ENCODE data around the gene CDK15.

DNA sequence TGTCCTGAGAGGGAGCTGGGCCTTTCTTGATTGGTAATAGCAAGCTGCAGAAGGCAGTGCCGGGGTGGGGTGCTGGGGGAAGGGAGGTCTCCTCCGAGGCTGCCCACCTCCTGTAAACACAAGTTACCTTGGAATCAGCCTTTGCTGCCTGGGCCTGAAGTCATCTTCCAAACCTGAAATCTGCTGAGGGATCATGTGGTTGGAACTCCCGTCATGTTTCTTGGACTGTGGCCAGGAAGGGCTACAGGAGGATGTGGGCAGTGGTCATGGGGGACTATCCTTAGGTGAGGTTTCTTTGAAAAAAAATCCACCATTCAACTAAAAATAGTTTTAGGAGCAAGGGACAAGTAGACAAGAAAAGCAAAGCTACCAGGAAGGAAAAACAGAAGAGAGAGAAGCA is 74.2 kb downstream of the CDK15 start:
- TF ChIP-seq, protein P1, sequence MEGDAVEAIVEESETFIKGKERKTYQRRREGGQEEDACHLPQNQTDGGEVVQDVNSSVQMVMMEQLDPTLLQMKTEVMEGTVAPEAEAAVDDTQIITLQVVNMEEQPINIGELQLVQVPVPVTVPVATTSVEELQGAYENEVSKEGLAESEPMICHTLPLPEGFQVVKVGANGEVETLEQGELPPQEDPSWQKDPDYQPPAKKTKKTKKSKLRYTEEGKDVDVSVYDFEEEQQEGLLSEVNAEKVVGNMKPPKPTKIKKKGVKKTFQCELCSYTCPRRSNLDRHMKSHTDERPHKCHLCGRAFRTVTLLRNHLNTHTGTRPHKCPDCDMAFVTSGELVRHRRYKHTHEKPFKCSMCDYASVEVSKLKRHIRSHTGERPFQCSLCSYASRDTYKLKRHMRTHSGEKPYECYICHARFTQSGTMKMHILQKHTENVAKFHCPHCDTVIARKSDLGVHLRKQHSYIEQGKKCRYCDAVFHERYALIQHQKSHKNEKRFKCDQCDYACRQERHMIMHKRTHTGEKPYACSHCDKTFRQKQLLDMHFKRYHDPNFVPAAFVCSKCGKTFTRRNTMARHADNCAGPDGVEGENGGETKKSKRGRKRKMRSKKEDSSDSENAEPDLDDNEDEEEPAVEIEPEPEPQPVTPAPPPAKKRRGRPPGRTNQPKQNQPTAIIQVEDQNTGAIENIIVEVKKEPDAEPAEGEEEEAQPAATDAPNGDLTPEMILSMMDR (IDR thresholded peaks at IDR 0.05 in 2 of 3, conservative IDR thresholded peaks at IDR 0.05 in 1 of 3; ENCODE audit: borderline replicate concordance in 1 of 3, insufficient read depth in 1 of 3, low read depth in 2 of 3, low read length in 2 of 3) = no peak
- no peak for TF ChIP-seq EZH2phosphoT487 (IDR thresholded peaks at IDR 0.05; ENCODE audit: borderline replicate concordance)

Data from HCT116 (cell line).